HG03432 (cell line): ENCODE data around the gene TMEM185B.

Experiments
- ATAC-seq: cut with Tn5 transposase; IDR thresholded peaks from one replicate; pipeline ENCODE4 v1.9.1; 2021; ENCODE audit warnings: mild to moderate bottlenecking, moderate library complexity; ENCODE audit not compliant: unreplicated experiment

TMEM185B gene

DNA sequence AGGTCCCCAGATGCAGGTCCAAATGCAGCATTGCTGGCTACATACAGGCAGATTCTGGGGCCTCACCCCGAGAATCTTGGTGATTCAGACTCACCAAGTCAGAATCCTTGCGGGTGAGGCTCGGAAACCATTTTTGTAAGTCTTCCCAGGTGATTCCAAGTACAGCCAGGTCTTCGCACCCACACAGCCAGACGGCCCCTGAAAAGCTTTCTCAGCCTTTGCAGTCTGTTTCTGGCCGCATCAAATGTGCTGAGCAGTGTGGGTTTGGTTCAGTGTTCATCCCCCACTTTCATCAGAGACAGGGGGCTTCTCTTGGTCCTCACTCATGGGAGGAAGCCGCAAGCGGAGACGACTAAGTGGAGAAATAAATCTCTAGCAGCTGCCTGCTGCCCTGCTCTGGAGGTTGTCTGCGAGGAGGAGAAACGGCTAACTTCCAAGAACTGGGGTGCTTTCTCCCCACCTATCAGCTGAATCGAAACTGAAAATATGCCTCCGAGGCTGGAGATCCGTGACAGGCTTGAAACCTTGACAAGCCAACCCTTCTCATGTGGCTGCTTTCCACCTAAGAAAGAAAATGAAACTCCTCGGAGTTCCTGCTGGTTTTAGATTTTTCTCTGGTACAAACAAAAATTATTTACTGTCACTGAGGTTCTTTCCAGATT is 8.9 kb upstream of the TMEM185B start:
- ATAC-seq, result peak; percentile 88

DNA sequence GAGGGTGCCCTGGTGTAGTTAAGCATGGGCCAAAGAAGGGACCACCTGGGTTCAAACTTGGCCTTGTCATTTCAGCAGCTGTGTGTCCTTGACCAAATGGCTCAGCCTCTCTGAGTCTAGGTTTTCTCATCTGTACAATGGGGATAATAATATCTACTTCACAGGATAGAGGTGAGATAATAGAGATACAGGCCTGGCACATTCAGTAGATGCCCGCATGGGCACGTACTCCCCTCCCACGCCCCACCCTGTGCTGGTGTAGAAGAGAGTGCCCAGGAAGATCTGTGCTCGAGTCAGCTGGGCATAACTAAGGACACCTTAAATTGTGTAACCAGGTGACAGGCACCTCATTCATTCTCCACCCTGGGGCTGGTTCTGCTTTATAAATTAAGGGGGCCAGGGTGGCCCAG is 8.4 kb upstream of the TMEM185B start:
- ATAC-seq, result peak; percentile 20

DNA sequence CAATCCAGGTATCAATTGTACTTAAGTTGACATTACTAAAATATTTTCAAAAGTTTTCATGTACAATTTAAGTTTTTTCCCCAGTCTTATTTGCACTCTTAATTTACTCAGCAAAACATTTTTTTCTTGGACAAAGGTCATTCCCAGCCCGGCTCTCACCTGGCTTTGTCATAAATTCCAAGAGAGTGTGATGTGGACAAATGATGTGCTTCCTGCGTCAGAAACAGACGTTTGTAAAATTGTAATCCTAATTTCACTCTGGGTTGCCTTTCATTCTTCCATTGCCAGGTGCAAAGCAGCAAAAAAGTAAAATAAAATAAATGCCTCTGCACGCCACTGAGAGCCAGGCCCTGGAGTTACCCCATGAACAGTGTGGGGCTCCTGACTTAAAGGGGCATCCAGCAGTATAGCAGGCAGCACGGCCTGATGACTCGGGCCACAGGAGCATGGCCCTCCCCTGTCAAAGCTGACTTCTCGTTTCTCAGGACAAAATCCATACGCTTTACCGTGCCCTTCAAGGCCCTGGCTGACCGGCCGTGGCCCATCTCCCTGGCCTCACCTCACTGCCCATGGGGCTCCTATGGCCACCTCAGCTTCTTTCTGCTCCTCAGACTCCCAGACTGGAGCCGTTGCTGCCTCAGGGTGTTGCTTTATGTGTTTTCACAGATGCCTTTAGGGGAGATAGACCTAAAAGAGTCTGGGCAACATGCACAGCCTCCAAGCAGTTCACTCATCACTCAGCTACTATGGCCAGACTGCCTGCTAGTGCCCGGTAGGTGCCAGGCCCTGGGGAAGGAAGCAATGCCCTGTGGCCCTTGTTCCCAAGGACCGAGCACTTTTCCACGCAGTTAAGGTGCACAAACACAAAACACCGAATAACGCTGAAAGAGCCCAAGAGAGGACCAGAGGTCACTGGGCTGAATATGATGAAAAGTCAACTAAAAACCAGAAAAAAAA is 7.6 kb upstream of the TMEM185B start:
- peak; percentile 30 for ATAC-seq

DNA sequence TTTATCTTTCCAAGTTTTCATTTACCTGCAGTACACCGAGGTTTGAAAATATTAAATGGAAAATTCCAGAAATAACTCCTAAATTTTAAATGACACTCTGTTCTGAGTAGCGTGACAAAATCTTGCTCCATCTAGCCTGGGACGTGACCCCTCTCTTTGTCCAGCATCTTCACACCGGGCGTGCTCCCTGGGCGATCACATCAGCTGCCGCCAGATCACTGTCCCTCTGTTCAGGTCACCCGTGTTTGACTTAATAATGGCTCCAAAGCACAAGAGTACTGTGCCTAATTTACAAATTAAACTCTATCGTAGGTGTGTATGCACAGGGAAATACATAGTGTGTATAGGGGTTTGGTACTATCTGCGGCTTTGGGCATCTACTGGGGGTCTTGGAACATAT is 6.1 kb upstream of the TMEM185B start:
- no peak for ATAC-seq

DNA sequence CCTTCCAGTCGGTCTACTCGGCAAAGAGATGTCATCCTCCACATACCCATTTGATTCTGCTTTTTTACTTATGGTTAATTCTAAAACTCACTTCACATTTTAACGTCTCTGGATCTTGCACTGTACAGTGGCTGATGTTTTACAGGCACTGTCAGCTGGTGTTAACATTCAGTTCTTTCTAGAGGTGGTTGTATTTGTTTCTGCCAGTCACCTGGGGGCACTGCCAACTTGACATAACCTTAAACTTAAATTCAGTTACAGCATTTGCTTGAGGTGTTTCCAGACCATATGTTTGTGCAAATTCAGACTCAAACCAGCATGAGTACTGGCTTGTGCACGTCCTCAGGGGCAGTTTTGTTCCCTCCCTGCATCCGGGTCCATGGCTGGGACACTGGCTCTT is 5.3 kb upstream of the TMEM185B start:
- ATAC-seq, result no peak

DNA sequence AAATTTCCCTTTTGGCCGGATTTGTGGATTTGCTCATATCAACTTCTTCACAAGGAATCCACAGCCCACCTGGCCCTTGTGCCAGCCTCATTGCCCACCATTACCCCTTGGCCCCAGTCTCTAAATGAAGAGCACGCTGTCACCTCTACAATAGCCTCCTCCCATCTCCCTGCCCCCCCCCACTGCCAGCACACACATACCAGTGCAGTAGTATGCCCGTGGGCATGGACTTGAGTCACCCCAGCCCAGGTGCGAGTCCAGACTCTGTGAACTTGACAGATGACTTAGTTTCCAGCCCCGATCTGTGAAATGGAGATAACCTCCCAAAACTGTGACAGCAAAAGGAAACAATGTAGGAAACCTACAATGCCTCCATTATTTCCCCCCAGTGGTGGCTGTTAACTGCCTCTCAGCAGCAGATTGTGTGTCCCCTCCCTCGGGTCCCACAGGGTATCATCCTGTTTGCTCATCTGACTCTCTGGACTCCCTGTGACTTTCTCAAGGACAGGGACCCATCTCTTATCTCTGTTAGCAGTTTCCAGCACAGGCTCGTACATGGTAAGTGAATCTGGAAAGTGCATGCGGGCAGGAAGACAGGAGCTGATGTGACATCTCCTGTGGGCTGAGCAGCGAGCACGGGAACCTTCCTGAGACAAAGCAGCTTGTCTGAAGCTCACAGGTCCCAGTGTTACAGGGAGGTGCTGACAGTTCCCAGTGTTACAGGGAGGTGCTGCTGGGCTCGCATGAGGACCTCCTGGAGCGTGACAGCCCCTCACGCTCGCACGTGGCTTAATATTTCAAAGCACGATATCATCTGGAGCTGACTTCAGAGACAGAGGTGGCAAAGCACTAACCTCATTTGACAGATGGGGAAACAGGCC is 4.2 kb upstream of the TMEM185B start:
- no peak for ATAC-seq

DNA sequence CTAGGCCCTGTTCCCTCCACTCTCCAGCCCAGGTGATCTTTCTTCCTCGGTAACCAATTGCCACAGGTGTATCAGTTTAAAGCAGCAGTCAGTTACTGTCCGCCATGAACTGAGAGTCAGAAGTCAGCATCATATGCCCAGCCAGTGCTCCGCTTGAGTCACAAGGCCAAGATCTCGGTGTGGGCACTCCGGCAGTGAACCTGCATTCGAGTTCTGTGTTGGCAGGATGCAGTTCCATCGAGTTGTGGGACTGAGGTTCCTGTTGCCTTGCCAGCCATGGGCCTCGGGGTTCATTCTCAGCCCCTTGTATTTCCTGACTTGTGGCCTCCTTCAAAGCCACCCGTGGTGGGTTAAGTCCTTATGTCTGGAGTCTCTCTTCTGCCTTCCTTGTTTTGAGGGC is 3.1 kb upstream of the TMEM185B start:
- ATAC-seq, result no peak

DNA sequence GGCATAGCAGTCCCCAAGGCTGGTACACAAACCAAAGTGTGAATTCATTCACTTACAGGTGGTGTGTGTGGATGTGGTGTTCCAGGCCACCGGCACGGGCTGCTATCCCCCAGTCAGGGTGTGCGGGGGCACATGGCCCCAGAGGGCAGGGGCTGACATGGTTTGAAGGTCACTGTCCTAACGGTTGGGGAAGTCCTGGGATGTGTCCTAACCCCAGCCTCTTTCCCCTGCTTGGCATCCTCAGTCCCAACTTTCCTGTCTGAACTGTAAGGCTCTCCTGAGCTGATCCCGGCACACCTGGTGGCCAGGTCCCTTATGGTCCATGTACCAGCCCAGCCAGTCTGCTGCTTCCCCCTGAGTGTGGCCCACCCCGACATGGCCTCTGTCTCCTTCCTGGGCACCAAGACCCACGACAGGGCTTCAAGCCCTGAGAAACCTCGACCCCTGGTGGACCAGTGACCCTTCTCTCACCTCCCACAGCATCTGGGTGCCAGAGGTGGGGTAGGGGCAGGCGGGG is 2.4 kb upstream of the TMEM185B start:
- no peak for ATAC-seq

DNA sequence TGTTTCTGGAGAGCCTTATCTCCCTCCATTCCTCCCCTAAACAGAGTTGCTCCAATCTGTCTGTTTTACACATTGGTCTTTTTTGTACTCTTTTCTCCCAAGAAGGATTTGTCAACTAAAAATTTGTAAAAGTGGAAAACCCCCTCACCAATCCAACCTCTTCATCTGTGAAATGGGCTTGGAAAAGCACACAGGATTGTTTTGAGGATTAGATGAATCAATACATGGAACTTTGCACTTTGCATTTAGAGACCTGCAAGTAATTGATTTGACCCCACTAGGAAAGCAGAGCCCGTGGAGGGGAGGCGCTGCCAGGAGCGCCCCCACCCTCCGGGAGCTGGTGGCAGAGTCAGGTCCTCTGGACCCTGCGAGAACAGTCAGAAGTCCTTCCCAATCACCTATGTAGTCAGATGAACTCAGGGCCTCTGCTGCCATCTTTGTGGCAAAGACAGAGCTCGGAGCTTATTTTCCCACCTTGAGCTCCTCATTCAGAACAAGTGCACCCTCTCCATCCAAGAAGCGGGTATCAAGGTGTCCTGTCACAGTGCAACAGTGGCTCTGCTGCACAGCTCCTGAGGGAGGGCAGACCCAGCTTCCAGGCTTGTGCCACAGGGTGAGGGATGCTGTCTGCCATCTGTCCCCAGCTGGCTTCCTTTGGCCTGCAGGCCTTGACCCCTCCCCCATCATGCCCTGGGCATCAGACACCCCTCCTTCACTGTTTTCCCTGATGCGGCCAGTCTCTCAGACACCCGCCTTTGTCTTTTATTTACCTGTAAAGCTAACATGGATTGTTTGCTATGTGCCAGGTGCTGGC is 1.7 kb upstream of the TMEM185B start:
- no peak for ATAC-seq

DNA sequence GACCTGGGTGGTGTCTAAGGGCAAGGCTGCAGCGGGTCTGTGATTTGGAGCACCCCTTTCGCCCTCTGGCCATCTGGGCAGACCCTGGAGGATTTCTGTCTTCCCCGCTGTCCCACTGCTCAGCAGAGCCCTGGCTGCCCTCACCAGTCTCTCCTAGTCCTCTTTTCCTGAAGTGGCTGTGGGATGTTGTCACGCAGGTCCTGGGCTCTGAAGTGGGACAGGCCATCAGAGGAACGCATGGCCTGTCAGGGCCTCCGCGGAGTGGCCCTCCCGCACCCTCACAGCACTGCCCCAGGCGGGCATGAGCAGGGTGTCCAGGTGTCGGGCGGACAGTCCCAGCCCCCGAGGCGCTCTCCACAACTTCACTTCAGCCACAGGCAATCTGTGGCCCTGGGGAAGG is 1.1 kb upstream of the TMEM185B start:
- no peak for ATAC-seq

DNA sequence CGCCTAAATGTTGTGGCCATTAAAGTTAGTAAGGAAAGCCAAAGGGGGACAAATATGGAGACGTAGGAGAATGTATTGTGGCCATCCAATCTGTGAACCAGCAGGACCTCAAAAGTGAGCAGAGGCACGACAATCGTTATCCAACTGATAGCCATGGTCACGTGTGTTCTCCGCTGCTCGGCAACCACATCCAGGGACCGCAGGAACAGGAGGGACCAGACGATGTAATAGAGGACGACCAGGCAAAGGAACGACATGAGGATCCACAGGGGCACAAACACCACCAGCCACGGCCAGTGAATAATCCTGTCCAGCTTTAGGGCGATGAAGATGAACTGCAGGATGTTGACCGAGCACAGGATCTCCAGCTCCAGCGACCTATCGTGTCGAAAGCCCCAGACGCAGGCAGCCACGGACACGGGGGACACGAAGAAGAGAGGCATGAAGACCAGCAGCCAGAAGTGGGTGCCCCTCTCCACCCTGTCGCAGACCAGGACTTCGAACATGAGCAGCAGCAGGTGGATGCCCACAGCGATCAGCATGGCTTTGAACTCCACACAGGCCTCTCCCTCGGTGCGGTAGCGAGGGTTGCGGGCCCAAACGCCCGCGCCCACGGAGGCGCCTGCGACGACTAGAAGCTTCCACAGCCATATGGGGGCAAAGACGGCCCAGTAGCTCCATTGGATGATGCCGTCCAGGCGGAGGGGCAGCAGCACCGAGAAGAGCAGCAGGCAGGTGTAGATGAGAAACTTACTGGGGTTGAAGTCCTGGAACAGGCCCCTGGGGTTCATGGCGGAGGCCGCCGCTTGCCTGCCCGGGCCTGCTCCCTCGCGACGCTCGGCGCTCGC is 790 bp downstream of the TMEM185B start:
- ATAC-seq, result no peak

DNA sequence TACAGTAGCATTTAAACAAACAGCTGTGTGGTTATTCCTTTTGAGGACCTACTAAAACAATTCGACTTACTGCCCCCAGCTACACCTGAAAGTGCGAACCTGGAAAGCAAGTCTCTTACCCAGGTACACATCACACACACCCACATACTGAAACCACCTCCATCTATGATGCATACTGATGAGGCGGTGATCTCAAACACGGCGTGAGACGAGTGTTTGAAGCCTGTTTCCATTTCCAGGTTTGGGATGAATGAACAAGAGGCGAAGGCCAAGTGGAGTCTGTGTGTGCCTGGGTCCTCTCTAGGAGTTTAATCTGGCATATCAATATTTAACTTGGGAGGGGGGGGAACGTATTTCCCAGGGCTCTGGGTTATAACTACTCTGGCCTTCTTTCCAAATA is 1.6 kb downstream of the TMEM185B start:
- ATAC-seq, result no peak

DNA sequence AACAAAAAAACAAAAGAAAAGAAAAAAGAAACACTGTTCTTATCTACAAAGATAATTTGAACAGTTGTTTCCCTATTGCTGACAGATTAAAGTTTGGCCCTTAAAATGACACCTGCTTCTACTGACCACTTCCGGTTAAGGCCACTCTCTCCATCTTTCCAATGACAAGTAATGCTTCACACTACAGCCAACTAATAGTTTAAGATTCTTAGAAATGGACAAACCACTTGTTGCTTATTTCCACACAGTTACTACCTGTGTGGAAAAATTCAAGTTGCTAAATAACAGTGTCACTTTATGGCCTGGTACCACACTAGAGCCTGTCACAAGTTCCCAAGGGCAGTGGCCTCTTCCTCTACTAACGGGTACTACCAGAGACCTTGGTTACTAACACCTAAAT is 2.4 kb downstream of the TMEM185B start:
- ATAC-seq, result no peak

DNA sequence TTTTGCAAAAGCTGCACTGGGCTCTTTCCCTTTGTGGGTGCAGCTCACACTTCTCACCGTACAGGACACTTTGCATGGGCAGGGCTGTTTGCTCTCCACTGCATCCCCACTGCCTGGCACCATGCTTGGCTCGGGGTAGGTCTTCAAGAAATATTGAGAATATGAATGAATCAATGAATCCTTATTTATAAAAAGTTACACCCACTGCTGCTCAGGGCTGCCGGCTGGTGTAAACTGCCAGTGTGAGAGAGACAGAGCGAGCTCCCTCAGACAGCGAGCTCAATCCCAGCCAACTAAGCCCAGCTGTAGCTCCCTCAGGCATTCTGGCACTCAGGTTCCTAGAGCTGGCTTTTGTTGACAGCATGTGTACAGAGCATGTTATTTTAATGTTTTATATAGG is 3.4 kb downstream of the TMEM185B start:
- ATAC-seq, result no peak

DNA sequence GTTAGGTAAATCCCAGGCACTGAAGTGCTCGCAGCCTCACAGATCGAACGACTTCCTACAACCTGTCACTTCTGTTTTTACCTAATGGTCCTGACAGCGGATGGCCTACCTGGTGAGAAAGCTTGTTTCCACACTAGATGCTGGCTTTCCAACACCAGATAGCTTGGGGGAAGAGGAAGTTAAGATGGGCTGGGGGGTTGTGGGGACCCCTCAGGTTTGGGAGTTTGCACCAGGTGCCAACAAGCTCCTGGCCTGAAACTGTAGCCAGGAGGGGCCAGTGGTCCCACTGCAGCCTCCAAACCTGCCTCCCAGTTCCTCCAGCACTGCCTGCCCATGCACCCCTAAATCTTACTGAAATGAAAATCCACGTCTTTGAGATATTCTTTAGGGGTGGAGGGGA is 3.9 kb downstream of the TMEM185B start:
- ATAC-seq, result no peak

DNA sequence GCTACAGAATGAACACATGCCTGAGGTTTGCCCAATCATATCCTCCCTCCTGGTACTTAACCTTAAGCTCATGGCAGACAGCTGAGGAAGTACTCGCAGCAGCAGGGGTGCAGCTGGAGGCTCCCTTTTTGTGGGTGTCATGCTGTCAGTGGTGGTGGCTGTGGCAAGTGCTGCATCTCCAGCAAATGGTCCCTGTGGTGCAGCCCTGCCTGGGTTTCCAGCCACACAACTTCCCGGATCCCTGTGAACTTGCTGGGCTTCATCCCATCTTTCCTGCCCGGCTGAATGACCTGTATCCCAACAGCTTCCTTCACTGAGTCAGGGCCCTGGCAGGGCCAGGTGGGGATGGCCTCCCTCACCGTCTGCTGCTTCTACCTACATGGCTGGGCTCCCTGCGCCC is 5.0 kb downstream of the TMEM185B start:
- no peak for ATAC-seq

DNA sequence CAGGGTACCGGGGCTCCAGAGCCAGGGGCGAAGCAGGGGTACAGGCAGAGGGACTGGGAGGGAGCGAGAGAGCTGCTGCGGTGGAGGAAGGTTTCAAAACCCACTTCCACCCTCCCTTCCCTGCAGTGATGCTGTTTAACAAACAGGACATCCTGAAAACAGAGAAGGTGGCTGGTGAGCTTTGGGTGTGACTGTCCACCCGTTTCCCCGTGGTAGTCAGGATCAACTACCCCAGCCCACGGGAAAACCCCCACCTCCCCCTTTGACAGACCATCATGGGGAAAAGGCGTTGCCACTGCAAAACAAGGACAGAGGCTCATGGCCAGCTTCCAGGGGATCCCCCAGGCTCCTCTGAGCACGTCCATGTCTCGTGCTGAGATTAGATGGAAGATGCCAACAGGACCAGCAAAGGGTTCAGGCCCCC is 12.9 kb downstream of the TMEM185B start:
- ATAC-seq, result no peak

DNA sequence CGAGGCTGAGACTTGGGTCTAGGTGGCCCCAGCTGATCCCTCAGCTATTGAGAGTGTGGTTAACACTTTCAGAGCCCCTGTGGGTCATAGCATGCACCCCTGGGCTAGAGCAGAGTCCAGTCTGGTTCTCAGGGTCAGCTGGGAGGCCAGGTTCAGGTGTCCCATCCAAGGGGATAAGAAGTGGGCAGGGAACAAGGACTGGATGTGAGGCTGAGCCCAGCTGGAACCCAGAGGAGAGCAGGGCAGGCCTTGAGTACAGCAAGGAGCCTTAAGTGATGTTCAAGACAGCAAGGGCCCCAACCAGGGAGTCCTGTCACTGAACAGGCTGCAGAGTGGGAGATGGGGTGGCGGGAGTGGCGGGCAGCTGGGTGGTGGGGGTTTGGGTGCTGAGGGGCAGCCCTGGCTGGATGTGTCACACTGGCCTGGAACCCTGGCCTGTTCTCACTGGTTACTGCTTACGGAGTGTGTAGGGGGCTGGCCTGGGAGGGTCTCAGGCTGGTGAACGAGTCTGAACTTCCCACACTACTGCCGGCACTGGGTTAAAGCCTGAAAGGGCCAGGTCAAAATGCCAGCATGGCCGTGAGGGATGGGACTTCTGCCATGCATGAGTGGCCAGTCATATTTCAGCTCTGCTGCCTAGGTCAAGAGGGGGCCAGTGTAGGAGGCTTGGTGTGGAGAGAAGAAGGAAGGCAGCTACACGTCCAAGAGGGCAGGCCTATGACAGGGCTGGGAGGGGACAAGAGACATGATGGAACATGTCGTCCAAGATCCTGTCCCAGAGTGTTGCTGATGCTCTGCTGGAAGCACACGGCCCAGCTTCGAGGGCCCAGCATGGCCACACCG is 13.6 kb downstream of the TMEM185B start:
- ATAC-seq, result no peak
